ENCODE data around the gene GALNT8.

GALNT8 gene

GRCh38 chr12:4802841-4803240 is 82.6 kb downstream of the GALNT8 start:
- no peak for DNase-seq

GRCh38 chr12:4806439-4807115 is 86.4 kb downstream of the GALNT8 start:
- no peak for DNase-seq

- DNase-seq, result no peak
Observed at GRCh38 chr12:4807116-4807783, 87.0 kb downstream of the GALNT8 start.

- DNase-seq, result no peak
Observed at GRCh38 chr12:4807813-4808212, 87.6 kb downstream of the GALNT8 start.

- DNase-seq, result no peak
Observed at GRCh38 chr12:4809013-4809448, 88.8 kb downstream of the GALNT8 start.

- DNase-seq, result no peak
Observed at GRCh38 chr12:4809449-4810218, 89.4 kb downstream of the GALNT8 start.

- DNase-seq, result no peak
Observed at GRCh38 chr12:4810219-4810671, 90.0 kb downstream of the GALNT8 start.

GRCh38 chr12:4812624-4813327 is 92.6 kb downstream of the GALNT8 start:
- no peak for DNase-seq

- DNase-seq, result no peak
Observed at GRCh38 chr12:4813741-4814140, 93.5 kb downstream of the GALNT8 start.

- DNase-seq, result no peak
Observed at GRCh38 chr12:4814485-4814884, 94.3 kb downstream of the GALNT8 start.

- peak in 1 of 2 experiments; percentile 24 for DNase-seq
Observed at GRCh38 chr12:4816744-4817525, 96.7 kb downstream of the GALNT8 start.

- DNase-seq, result no peak
Observed at GRCh38 chr12:4817880-4818279, 97.7 kb downstream of the GALNT8 start.

- no peak for DNase-seq
Observed at GRCh38 chr12:4819654-4820053, 99.5 kb downstream of the GALNT8 start.

GRCh38 chr12:4820971-4821370 is 100.8 kb downstream of the GALNT8 start:
- DNase-seq, result no peak
